ENCODE measurements around the gene MEI4.

The MEI4 gene

DNA sequence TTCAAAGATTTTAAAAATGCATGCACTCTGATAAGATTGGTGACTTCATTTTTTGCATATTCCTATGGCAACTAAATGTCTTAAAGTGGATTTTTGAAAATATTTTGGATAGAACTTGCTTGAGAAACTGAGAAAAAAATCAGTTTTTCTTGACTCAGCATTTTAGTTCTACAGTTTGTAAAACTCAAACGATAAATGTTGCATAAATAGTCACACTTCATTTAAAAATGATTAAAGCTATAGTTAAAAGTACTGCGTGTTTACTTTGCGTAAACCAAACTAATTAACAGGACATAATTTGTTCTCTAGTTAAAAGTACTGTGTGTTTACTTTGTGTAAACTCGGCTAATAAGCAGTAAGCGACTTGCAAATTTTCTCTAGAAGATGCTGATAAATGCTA, 28.3 kb upstream of the MEI4 start:
- ChIA-PET CTCF (interaction anchor here (0.6 kb wide), 1 partner anchor 12 kb away, joined by 3 read pairs; no protein-coding TSS in a partner anchor), POLR2A (ENCODE audit: low non-redundant PET) (no interaction called here)
- no peak for DNase-seq (ENCODE audit: low spot score)
- H3K27ac ChIP-seq = no peak overlapping the region
- TF ChIP-seq, protein P1, sequence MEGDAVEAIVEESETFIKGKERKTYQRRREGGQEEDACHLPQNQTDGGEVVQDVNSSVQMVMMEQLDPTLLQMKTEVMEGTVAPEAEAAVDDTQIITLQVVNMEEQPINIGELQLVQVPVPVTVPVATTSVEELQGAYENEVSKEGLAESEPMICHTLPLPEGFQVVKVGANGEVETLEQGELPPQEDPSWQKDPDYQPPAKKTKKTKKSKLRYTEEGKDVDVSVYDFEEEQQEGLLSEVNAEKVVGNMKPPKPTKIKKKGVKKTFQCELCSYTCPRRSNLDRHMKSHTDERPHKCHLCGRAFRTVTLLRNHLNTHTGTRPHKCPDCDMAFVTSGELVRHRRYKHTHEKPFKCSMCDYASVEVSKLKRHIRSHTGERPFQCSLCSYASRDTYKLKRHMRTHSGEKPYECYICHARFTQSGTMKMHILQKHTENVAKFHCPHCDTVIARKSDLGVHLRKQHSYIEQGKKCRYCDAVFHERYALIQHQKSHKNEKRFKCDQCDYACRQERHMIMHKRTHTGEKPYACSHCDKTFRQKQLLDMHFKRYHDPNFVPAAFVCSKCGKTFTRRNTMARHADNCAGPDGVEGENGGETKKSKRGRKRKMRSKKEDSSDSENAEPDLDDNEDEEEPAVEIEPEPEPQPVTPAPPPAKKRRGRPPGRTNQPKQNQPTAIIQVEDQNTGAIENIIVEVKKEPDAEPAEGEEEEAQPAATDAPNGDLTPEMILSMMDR (conservative IDR thresholded peaks at IDR 0.05; ENCODE audit: low read depth) = no peak

DNA sequence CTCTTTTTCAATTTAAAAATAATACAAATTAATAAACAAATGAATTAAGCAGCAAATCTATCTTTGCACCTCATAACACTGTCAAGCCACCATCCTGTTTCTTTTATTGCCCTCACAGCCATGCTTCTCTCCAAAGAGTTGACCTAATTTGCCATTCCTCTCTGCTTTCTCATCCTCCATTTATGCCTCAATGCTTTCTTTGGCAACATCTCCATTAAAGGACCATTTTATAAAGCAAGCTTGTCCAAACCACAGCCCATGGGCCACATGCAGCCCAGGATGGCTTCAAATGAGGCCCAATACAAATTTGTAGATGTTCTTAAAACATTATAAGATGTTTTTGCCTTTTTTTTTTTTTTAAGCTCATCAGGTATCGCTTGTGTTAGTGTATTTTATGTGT, 26.4 kb upstream of the MEI4 start:
- POLR2A ChIA-PET (ENCODE audit: low non-redundant PET) = no interaction called here
- TF ChIP-seq, protein P1 (conservative IDR thresholded peaks at IDR 0.05; ENCODE audit: low read depth) = no peak
- CTCF ChIA-PET = no interaction called here

DNA sequence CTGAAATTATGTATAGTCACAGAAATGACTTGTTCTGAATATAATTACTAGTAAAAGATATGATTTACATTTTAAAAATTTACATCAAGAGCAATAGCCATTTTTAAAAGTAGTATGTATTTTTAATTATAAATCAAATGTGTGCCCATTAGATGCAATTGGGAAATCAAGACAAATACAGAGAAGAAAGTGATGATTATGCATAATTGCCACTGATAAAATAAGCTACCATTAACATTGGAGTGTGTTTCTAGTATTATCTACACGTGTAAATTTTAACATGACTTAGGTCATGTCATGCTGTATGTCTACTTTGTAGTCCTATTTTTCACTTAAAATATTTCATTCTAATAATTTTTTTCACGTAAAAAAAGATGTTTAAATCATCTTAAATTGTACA, 22.8 kb upstream of the MEI4 start:
- CTCF ChIA-PET = interaction anchor here (0.6 kb wide), 1 partner anchor 977 kb away, joined by 3 read pairs; no protein-coding TSS in a partner anchor
- no peak for DNase-seq (ENCODE audit: low spot score)
- TF ChIP-seq, protein P1 (conservative IDR thresholded peaks at IDR 0.05; ENCODE audit: low read depth) = no peak
- POLR2A ChIA-PET (ENCODE audit: low non-redundant PET) = no interaction called here
- H3K27ac ChIP-seq = no peak overlapping the region

More for the DNA sequence above, 26.4 kb upstream of the MEI4 start:
- no peak overlapping the region for H3K27ac ChIP-seq
- DNase-seq (ENCODE audit: low spot score) = no peak

DNA sequence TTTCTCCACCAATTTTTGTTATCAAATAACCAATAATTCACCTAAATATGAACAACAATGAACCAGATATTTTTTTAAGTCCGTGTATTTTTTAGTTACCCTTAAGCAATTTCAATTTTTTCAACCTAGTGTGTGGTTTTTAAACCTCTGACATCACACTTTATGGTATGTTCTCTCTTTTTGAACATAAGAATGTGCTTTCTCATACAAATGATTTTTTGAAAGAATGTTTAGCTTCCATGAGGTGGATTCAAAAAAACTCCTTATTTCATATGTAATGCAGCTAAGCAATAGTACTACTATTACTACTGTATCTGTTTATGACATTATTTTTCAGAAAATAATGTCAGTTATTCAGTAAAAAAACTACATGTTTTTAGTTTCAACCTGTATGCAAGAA, 19.4 kb upstream of the MEI4 start:
- TF ChIP-seq, protein P1 (conservative IDR thresholded peaks at IDR 0.05; ENCODE audit: low read depth) = no peak
- no peak for DNase-seq (ENCODE audit: low spot score)
- ChIA-PET POLR2A (ENCODE audit: low non-redundant PET) (no interaction called here), CTCF (interaction anchor here (0.7 kb wide), 1 partner anchor 832 kb away, joined by 4 read pairs; no protein-coding TSS in a partner anchor)
- no peak overlapping the region for H3K27ac ChIP-seq

DNA sequence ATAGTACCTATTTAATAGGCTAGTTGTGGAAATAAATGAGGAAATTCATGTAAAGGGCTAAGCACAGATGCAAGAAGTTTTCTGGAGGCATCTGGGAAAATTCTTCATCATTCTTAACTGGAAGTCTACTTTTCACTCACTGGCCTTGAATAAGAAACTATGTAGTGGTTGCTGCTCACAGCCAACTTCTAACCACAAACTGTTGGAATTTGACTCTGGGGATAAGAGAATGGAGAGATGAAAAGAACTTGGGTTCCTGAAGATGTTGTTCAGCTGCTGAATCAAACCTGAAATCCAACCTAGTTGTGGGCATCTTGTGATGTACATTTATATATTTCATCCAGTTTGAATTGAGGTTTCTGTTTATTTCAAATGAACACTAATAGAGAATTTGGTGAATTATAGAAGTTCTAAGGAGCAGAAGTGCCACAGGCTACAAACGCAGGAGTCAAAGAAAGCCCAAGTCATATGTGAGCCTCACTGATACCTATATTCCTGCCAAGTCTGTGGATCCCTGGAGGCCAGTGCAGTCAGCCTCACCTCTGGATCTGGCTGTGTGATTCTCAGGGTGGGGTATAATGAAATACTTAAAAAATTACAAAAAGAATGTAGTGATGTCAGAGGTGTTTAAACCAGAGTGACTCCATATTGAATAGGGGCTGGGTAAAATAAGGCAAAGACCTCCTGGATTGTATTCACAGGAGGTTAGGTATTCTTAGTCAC, 18.7 kb upstream of the MEI4 start:
- POLR2A ChIA-PET (ENCODE audit: low non-redundant PET) = no interaction called here
- no peak overlapping the region for H3K27ac ChIP-seq
- no peak for DNase-seq (ENCODE audit: low spot score)
- CTCF ChIA-PET = interaction anchor here (0.7 kb wide), 1 partner anchor 832 kb away, joined by 4 read pairs; no protein-coding TSS in a partner anchor
- TF ChIP-seq, protein P1 (conservative IDR thresholded peaks at IDR 0.05; ENCODE audit: low read depth) = no peak

DNA sequence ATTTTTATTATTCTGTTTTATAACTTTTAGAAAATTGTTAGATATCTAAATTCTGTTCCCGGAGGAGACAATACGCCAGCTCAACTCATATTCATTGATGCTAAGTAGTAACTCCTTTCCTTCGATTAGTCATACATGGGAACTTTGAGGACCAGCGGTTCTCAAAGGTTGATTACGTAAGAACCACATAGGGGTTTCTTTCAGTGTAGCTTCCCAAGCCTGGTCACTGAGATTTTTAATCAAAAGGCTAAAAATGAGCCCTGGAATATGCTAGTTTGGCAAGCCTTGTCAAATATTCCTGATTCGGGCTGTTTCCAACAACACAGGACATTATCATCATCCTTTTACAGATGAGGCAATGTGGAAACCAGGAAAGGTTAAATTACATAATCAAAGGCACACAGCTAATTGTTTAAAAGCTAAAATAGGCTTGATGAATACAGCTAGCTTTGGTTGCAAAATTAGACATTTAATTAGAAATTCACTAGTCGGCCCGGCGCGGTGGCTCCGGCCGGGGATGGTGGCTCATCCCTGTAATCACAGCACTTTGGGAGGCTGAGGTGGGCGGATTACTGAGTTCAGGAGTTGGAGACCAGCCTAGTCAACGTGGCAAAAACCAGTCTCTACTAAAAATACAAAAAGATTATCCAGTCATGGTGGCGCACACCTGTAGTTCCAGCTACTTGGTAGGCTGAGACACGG, 14.6 kb upstream of the MEI4 start:
- ChIA-PET POLR2A (ENCODE audit: low non-redundant PET) (no interaction called here), CTCF (no interaction called here)
- TF ChIP-seq, protein P1 (conservative IDR thresholded peaks at IDR 0.05; ENCODE audit: low read depth) = no peak
- DNase-seq (ENCODE audit: low spot score) = peak; percentile 3
- no peak overlapping the region for H3K27ac ChIP-seq

All from RWPE1 (cell line).